HepG2 (cell line): ENCODE measurements around the gene ZNF503. TPM values are rescaled to one million over a fixed set of nuclear protein-coding genes. Genes with fewer than 3 reads are reported as not detected.

Experiments used
- ATM ChIP-seq: fragments of 450-650 bp; IDR thresholded peaks from 2 replicates; pipeline ENCODE4 v1.7.1; 2017; ENCODE audit warnings: mild to moderate bottlenecking, borderline replicate concordance
- ELF3 ChIP-seq: IDR thresholded peaks from 2 replicates; pipeline ENCODE4 v1.6.1; 2016; ENCODE audit warnings: missing genetic modification reagents, missing compliant biosample characterization
- FOXA3 ChIP-seq: IDR thresholded peaks from 2 replicates; pipeline ENCODE4 v1.6.1; 2016; ENCODE audit warnings: missing genetic modification reagents, missing compliant biosample characterization
- HES4 ChIP-seq: sonication (generic); formaldehyde crosslinking; IDR thresholded peaks from 2 replicates; pipeline ENCODE4 v1.9.0; 2021; ENCODE audit warnings: mild to moderate bottlenecking, missing genetic modification reagents, borderline replicate concordance
- HNRNPLL ChIP-seq: fragments of 200-400 bp; formaldehyde crosslinking; IDR thresholded peaks from 2 replicates; pipeline ENCODE4 v1.6.1; 2017; ENCODE audit warnings: mild to moderate bottlenecking, low read depth, low read length; ENCODE audit not compliant: poor library complexity, severe bottlenecking
- KAT7 ChIP-seq: IDR thresholded peaks from 2 replicates; pipeline ENCODE4 v1.6.1; 2018; ENCODE audit warnings: borderline replicate concordance, missing compliant biosample characterization
- KAT8 ChIP-seq: IDR thresholded peaks from 2 replicates; pipeline ENCODE4 v1.6.1; 2016; ENCODE audit warnings: missing genetic modification reagents, missing compliant biosample characterization
- KDM2A ChIP-seq: sonication (generic); formaldehyde crosslinking; IDR thresholded peaks from 2 replicates; pipeline ENCODE4 v1.4.0; 2020; ENCODE audit warnings: low read depth, missing genetic modification reagents, borderline replicate concordance
- MATR3 ChIP-seq: sonication (generic); formaldehyde crosslinking; IDR thresholded peaks from 2 replicates; pipeline ENCODE4 v1.4.0; 2020; ENCODE audit warnings: missing genetic modification reagents
- MLLT10 ChIP-seq: sonication (generic); formaldehyde crosslinking; IDR thresholded peaks from 2 replicates; pipeline ENCODE4 v1.4.0; 2020; ENCODE audit warnings: missing genetic modification reagents
- NR2F6 ChIP-seq, 2 experiments: IDR thresholded peaks; 2 replicates each; pipeline ENCODE4 v1.6.1; 2016; ENCODE audit warnings: antibody characterized with exemption in 1 of 2, mild to moderate bottlenecking in 1 of 2
- NRL ChIP-seq: sonication (generic); formaldehyde crosslinking; IDR thresholded peaks from 2 replicates; pipeline ENCODE4 v1.5.0; 2020; ENCODE audit warnings: missing genetic modification reagents, mild to moderate bottlenecking, moderate library complexity, borderline replicate concordance
- POLR2A ChIP-seq, 2 experiments: IDR thresholded peaks; 2 replicates each; pipeline ENCODE4 v1.6.1; 2011; ENCODE audit warnings: low read depth in 2 of 2, low read length in 2 of 2, mild to moderate bottlenecking in 1 of 2, moderate library complexity in 1 of 2; ENCODE audit not compliant: insufficient read depth in 1 of 2
- SP2 ChIP-seq: sonication (generic); formaldehyde crosslinking; IDR thresholded peaks from 2 replicates; pipeline ENCODE4 v1.5.1; 2020; ENCODE audit warnings: mild to moderate bottlenecking, missing genetic modification reagents
- ZC3H13 ChIP-seq: sonication (generic); formaldehyde crosslinking; IDR thresholded peaks from 2 replicates; pipeline ENCODE4 v1.8.1; 2023; ENCODE audit warnings: mild to moderate bottlenecking, missing genetic modification reagents, moderate library complexity
- ZFYVE20 ChIP-seq: sonication (generic); formaldehyde crosslinking; IDR thresholded peaks from 2 replicates; pipeline ENCODE4 v1.8.0; 2023; ENCODE audit warnings: low read depth, mild to moderate bottlenecking, moderate library complexity, missing genetic modification reagents, borderline replicate concordance
- ZIK1 ChIP-seq: sonication (generic); formaldehyde crosslinking; IDR thresholded peaks from 2 replicates; pipeline ENCODE4 v1.5.0; 2020; ENCODE audit warnings: mild to moderate bottlenecking, low read depth, missing genetic modification reagents, borderline replicate concordance
- ZMYM2 ChIP-seq: sonication (generic); formaldehyde crosslinking; IDR thresholded peaks from 2 replicates; pipeline ENCODE4 v1.8.0; 2022; ENCODE audit warnings: mild to moderate bottlenecking, missing genetic modification reagents
- ZNF510 ChIP-seq: sonication (generic); formaldehyde crosslinking; IDR thresholded peaks from 2 replicates; pipeline ENCODE4 v1.4.0; 2020; ENCODE audit warnings: low read depth, mild to moderate bottlenecking, missing genetic modification reagents
- ZNF558 ChIP-seq: sonication (generic); formaldehyde crosslinking; IDR thresholded peaks from 2 replicates; pipeline ENCODE4 v1.9.0; 2022; ENCODE audit warnings: mild to moderate bottlenecking, missing genetic modification reagents, borderline replicate concordance
- ZNF569 ChIP-seq: sonication (generic); formaldehyde crosslinking; IDR thresholded peaks from 2 replicates; pipeline ENCODE4 v1.5.0; 2020; ENCODE audit warnings: mild to moderate bottlenecking, missing genetic modification reagents, moderate library complexity, borderline replicate concordance
- ZNF776 ChIP-seq: sonication (generic); formaldehyde crosslinking; IDR thresholded peaks from 2 replicates; pipeline ENCODE4 v1.4.0; 2020; ENCODE audit warnings: mild to moderate bottlenecking, missing genetic modification reagents
- ZNF777 ChIP-seq: sonication (generic); formaldehyde crosslinking; IDR thresholded peaks from 2 replicates; pipeline ENCODE4 v1.4.0; 2020; ENCODE audit warnings: missing genetic modification reagents
- ZNF878 ChIP-seq: sonication (generic); formaldehyde crosslinking; IDR thresholded peaks from 2 replicates; pipeline ENCODE4 v1.8.1; 2023; ENCODE audit warnings: mild to moderate bottlenecking, missing genetic modification reagents, moderate library complexity
- polyA plus RNA-seq, 8 experiments: library from polyadenylated mRNA; depleted of rRNA in 3 of 8; stranded (reverse) in 7 of 8; unstranded in 1 of 8; fragments of >200 nt; fragmentation: Illumina TruSeq in 4 of 8; extraction: Trizol in 4 of 8; gene quantifications; 2 replicates each; pipeline versions ENCODE4 v1.2.1 to v1.2.3, GENCODE V29; 2011 to 2016; ENCODE audit warnings: low read depth in 4 of 8, missing spikeins in 1 of 8, mixed read lengths in 1 of 8; ENCODE audit not compliant: insufficient read depth in 1 of 8
- total RNA-seq, 5 experiments: library from RNA; depleted of rRNA; stranded (reverse); fragments of >200 nt; fragmentation: Illumina TruSeq; extraction: Trizol; gene quantifications; 2 replicates each; pipeline ENCODE4 v1.2.3, GENCODE V29; 2016; ENCODE audit warnings: low read depth in 1 of 5
- TF ChIP-seq, protein P1 (sequence below): sonication (generic); formaldehyde crosslinking; IDR thresholded peaks from 2 replicates; pipeline ENCODE4 v1.8.1; 2023; ENCODE audit warnings: mild to moderate bottlenecking, missing genetic modification reagents
- TF ChIP-seq, protein P2 (sequence below): IDR thresholded peaks from 2 replicates; pipeline ENCODE4 v1.6.1; 2016; ENCODE audit warnings: missing compliant biosample characterization, missing genetic modification reagents, borderline replicate concordance
- TF ChIP-seq, protein P3 (sequence below): sonication (generic); formaldehyde crosslinking; IDR thresholded peaks from 2 replicates; pipeline ENCODE4 v1.8.0; 2023; ENCODE audit warnings: mild to moderate bottlenecking, missing genetic modification reagents

Gene ZNF503
- total and polyA plus RNA-seq, 2 of the 13 experiments (the other 11 are each of a cell fraction or from before 2014, with no cell fraction given) = 2.7 to 8.3 TPM

DNA sequence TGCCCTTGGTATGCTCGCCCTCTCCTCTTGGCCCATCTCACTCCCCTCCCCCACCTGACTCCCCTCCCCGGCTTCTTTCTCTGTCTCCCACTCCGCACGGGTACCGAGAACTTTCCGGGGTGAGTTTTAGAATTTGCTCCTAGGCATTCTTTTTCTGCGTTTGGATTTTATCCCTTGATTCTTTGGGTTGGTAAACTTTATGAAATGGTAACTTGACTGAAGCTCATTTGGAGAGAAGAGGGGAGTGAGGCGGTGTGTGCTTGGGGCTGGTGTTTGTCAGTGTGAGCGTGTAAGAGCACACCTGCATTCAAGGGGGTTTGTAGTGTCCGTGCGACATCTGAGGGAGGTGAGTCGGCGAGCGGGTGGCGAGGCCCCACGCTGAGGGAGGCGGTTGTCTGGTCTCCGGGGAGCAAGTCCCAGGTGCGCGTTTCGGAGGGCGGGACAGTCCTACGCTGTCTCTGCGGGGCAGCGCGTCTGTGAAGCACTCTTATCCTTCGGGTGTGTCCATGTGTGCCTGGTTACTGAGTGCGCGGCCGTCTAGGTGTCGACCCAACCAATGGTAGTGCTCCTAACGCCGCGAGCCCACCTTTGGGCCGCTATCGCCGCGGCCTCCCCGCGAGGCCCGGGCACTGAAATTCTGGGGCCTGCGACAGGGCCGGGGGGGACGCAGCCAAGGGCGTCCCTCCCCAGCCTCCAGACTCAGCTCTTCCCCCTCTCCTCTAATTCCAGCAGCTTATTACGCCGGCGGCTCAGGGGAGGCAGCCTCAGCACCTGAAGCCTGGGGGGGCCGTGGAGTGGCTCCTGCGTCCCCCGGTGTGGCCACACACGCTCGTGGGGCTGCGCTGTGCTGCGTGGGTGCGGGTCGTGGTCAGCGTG is 2.6 kb upstream of the ZNF503 start (continued):
- TF ChIP-seq ZC3H13 (CRISPR knock-in tag) = peak; percentile 57; the same call in 1 of the 2 replicates
- TF ChIP-seq ZNF510 (CRISPR knock-in tag) = no peak
- TF ChIP-seq ATM = no peak
- TF ChIP-seq KAT8 (CRISPR knock-in tag) = peak; percentile 15
- peak; percentile 34; the same call in 1 of the 2 replicates for TF ChIP-seq SP2
- TF ChIP-seq KAT7 (CRISPR knock-in tag) = 0 out of 2 replicates have a peak, but pooled peaks have one; percentile 29
- peak; percentile 89 for TF ChIP-seq ZNF777 (CRISPR knock-in tag)
- no peak for TF ChIP-seq NR2F6 (IDR thresholded peaks at IDR 0.05)
- peak; percentile 9; the same call in 1 of the 2 replicates for TF ChIP-seq NR2F6 (CRISPR knock-in tag; IDR thresholded peaks at IDR 0.05)
- TF ChIP-seq ZNF569 (CRISPR knock-in tag) = 0 out of 2 replicates have a peak, but pooled peaks have one; percentile 4
- TF ChIP-seq POLR2A (IDR thresholded peaks at IDR 0.05; ENCODE audit: insufficient read depth in 1 of 2, low read depth in 2 of 2, low read length in 2 of 2) = peak in 1 of 2 experiments; percentile 64; a peak in 2 of 4 replicates
- TF ChIP-seq, protein P1, sequence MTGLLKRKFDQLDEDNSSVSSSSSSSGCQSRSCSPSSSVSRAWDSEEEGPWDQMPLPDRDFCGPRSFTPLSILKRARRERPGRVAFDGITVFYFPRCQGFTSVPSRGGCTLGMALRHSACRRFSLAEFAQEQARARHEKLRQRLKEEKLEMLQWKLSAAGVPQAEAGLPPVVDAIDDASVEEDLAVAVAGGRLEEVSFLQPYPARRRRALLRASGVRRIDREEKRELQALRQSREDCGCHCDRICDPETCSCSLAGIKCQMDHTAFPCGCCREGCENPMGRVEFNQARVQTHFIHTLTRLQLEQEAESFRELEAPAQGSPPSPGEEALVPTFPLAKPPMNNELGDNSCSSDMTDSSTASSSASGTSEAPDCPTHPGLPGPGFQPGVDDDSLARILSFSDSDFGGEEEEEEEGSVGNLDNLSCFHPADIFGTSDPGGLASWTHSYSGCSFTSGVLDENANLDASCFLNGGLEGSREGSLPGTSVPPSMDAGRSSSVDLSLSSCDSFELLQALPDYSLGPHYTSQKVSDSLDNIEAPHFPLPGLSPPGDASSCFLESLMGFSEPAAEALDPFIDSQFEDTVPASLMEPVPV = peak; percentile 27; the same call in 1 of the 2 replicates
- TF ChIP-seq ZNF558 (CRISPR knock-in tag) = peak; percentile 41; the same call in 1 of the 2 replicates
- no peak for TF ChIP-seq ZNF878 (CRISPR knock-in tag)
- TF ChIP-seq MLLT10 (CRISPR knock-in tag) = no peak
- 0 out of 2 replicates have a peak, but pooled peaks have one; percentile 18 for TF ChIP-seq ZMYM2 (CRISPR knock-in tag)
- TF ChIP-seq ZIK1 = no peak
- TF ChIP-seq HES4 = 0 out of 2 replicates have a peak, but pooled peaks have one; percentile 58
- TF ChIP-seq, protein P2, sequence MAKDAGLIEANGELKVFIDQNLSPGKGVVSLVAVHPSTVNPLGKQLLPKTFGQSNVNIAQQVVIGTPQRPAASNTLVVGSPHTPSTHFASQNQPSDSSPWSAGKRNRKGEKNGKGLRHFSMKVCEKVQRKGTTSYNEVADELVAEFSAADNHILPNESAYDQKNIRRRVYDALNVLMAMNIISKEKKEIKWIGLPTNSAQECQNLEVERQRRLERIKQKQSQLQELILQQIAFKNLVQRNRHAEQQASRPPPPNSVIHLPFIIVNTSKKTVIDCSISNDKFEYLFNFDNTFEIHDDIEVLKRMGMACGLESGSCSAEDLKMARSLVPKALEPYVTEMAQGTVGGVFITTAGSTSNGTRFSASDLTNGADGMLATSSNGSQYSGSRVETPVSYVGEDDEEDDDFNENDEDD (CRISPR knock-in tag) = no peak
- peak; percentile 23; the same call in 1 of the 2 replicates for TF ChIP-seq FOXA3 (CRISPR knock-in tag)
- TF ChIP-seq NRL (CRISPR knock-in tag) = peak; percentile 57; the same call in 1 of the 2 replicates
- TF ChIP-seq ZFYVE20 (CRISPR knock-in tag) = no peak
- no peak for TF ChIP-seq ZNF776 (CRISPR knock-in tag)
- TF ChIP-seq MATR3 (CRISPR knock-in tag) = no peak
- no peak for TF ChIP-seq ELF3
- TF ChIP-seq HNRNPLL = no peak
- peak; percentile 80; the same call in 1 of the 2 replicates for TF ChIP-seq KDM2A (CRISPR knock-in tag)
- TF ChIP-seq, protein P3, sequence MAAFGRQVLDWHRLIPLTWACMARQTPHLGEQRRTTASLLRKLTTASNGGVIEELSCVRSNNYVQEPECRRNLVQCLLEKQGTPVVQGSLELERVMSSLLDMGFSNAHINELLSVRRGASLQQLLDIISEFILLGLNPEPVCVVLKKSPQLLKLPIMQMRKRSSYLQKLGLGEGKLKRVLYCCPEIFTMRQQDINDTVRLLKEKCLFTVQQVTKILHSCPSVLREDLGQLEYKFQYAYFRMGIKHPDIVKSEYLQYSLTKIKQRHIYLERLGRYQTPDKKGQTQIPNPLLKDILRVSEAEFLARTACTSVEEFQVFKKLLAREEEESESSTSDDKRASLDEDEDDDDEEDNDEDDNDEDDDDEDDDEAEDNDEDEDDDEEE (CRISPR knock-in tag) = peak; percentile 40; the same call in 1 of the 2 replicates
